H1 (cell line): ENCODE results near the gene C1orf50. TPM values are rescaled to one million over a fixed set of nuclear protein-coding genes. Genes with fewer than 3 reads are reported as not detected.

Experiments used
- CTCF ChIA-PET: fragments of 300-600 bp; sonication (Branson Sonifier 250); formaldehyde crosslinking; loops from one replicate; lab custom pipeline; 2021; ENCODE audit not compliant: partially characterized antibody; lab: Charles Lee
- POLR2A ChIA-PET: fragments of 300-600 bp; sonication (Branson Sonifier 250); formaldehyde crosslinking; loops from one replicate; lab custom pipeline; 2021; ENCODE audit warnings: inconsistent platforms; ENCODE audit not compliant: partially characterized antibody; lab: Charles Lee
- DNase-seq, 2 experiments: peaks; one replicate each; pipeline versions ENCODE4 v3.0.0 to v3.0.0-alpha.2; 2010 to 2022; ENCODE audit warnings: low spot score in 2 of 2, low read depth in 1 of 2, mixed read lengths in 1 of 2
- FAIRE-seq: peaks from 2 replicates; lab custom pipeline; 2011; peaks lifted over from hg19 to GRCh38; lab: Jason Lieb, UNC
- H2AFZ ChIP-seq: 2 replicates; pipeline ENCODE4 v1.8.1; 2012; ENCODE audit warnings: low read length, inconsistent platforms
- H2AK5ac ChIP-seq: 2 replicates; pipeline ENCODE4 v1.6.1; 2013; ENCODE audit warnings: low read depth, low read length
- H2BK120ac ChIP-seq: replicated peaks from 2 replicates; pipeline ENCODE3; 2013; ENCODE audit warnings: low read depth, low read length, inconsistent platforms
- H2BK12ac ChIP-seq: 2 replicates; pipeline ENCODE4 v1.6.1; 2013; ENCODE audit warnings: low read depth, low read length
- H2BK15ac ChIP-seq: 2 replicates; pipeline ENCODE4 v1.6.1; 2013; ENCODE audit warnings: low read length
- H2BK20ac ChIP-seq: 2 replicates; pipeline ENCODE4 v1.6.1; 2013; ENCODE audit warnings: low read length
- H2BK5ac ChIP-seq: 2 replicates; pipeline ENCODE4 v1.6.1; 2013; ENCODE audit warnings: low read depth, low read length
- H3K14ac ChIP-seq: 2 replicates; pipeline ENCODE4 v1.6.1; 2013; ENCODE audit warnings: inconsistent platforms; ENCODE audit not compliant: insufficient read length
- H3K18ac ChIP-seq: 2 replicates; pipeline ENCODE4 v1.6.1; 2013; ENCODE audit warnings: low read length; ENCODE audit errors: extremely low read depth
- H3K23ac ChIP-seq: 2 replicates; pipeline ENCODE4 v1.6.1; 2013; ENCODE audit warnings: inconsistent platforms; ENCODE audit not compliant: insufficient read length
- H3K23me2 ChIP-seq: 2 replicates; pipeline ENCODE4 v1.6.1; 2013; ENCODE audit warnings: low read depth, low read length
- H3K27ac ChIP-seq: 2 replicates; pipeline ENCODE4 v1.6.1; 2011; ENCODE audit warnings: low read depth, low read length, inconsistent platforms
- H3K27me3 ChIP-seq, 4 experiments: replicated peaks in 1 of 4; 1 replicate in 1 of 4; 2 replicates in 3 of 4; pipeline versions ENCODE4 v1.6.1 to v1.8.1; 2011 to 2013; ENCODE audit warnings: low read length in 3 of 4, mild to moderate bottlenecking in 3 of 4, inconsistent platforms in 2 of 4, mixed read lengths in 2 of 4, moderate library complexity in 1 of 4; ENCODE audit not compliant: control insufficient read depth in 3 of 4, insufficient read depth in 3 of 4; ENCODE audit errors: extremely low read depth in 1 of 4
- H3K36me3 ChIP-seq, 4 experiments: 2 replicates each; pipeline versions ENCODE4 v1.6.1 to v1.8.1; 2011 to 2013; ENCODE audit warnings: mild to moderate bottlenecking in 4 of 4, low read length in 3 of 4, moderate library complexity in 2 of 4, control low read depth in 1 of 4, inconsistent platforms in 1 of 4; ENCODE audit not compliant: insufficient read depth in 4 of 4, control insufficient read depth in 2 of 4
- H3K4ac ChIP-seq: replicated peaks from 2 replicates; pipeline ENCODE3; 2013; ENCODE audit warnings: low read length, low read depth, mixed read lengths, inconsistent platforms; ENCODE audit not compliant: insufficient read length
- H3K4me1 ChIP-seq, 4 experiments: replicated peaks in 1 of 4; 1 replicate in 1 of 4; 2 replicates in 3 of 4; pipeline versions ENCODE4 v1.6.1 to v1.8.1; 2011 to 2013; ENCODE audit warnings: low read length in 3 of 4, inconsistent platforms in 2 of 4, mixed read lengths in 1 of 4; ENCODE audit not compliant: insufficient read depth in 4 of 4, control insufficient read depth in 3 of 4
- H3K4me2 ChIP-seq, 2 experiments: 2 replicates each; pipeline versions ENCODE4 v1.6.1 to v1.8.1; 2011 to 2013; ENCODE audit warnings: low read depth in 2 of 2, low read length in 2 of 2, control low read depth in 1 of 2, inconsistent platforms in 1 of 2, mild to moderate bottlenecking in 1 of 2; ENCODE audit not compliant: insufficient read depth in 1 of 2
- H3K4me3 ChIP-seq, 4 experiments: fragments of 200-600, 300-600 bp in 1 of 4; sonication (generic), shearing (Covaris generic), sonication (Bioruptor Twin) in 1 of 4; 2 replicates each; pipeline versions ENCODE4 v1.5.1 to v1.8.1; 2011 to 2016; ENCODE audit warnings: low read length in 4 of 4, low read depth in 3 of 4, control low read depth in 2 of 4, inconsistent platforms in 2 of 4, mild to moderate bottlenecking in 2 of 4, mixed read lengths in 1 of 4, moderate library complexity in 1 of 4; ENCODE audit not compliant: insufficient read depth in 2 of 4; ENCODE audit errors: extremely low read depth in 1 of 4
- H3K56ac ChIP-seq: replicated peaks from 2 replicates; pipeline ENCODE3; 2013; ENCODE audit warnings: low read depth, mild to moderate bottlenecking, mixed read lengths, low read length, inconsistent platforms; ENCODE audit not compliant: insufficient read length
- H3K79me1 ChIP-seq: 2 replicates; pipeline ENCODE4 v1.6.1; 2013; ENCODE audit warnings: low read depth, low read length, control low read depth
- H3K79me2 ChIP-seq, 2 experiments: 2 replicates each; pipeline versions ENCODE4 v1.6.1 to v1.8.1; 2012 to 2013; ENCODE audit warnings: low read length in 2 of 2, mild to moderate bottlenecking in 2 of 2, inconsistent platforms in 1 of 2; ENCODE audit not compliant: insufficient read depth in 2 of 2, control insufficient read depth in 1 of 2
- H3K9ac ChIP-seq, 4 experiments: replicated peaks in 1 of 4; 1 replicate in 1 of 4; 2 replicates in 3 of 4; pipeline versions ENCODE4 v1.6.1 to v1.8.1; 2011 to 2013; ENCODE audit warnings: low read depth in 3 of 4, low read length in 3 of 4, control low read depth in 2 of 4, mild to moderate bottlenecking in 2 of 4, moderate library complexity in 2 of 4, inconsistent platforms in 1 of 4; ENCODE audit errors: extremely low read depth in 1 of 4
- H3K9me3 ChIP-seq, 2 experiments: 2 replicates each; pipeline versions ENCODE4 v1.6.1 to v1.8.1; 2012 to 2013; ENCODE audit warnings: mild to moderate bottlenecking in 2 of 2, moderate library complexity in 2 of 2, control low read depth in 1 of 2, inconsistent platforms in 1 of 2, low read depth in 1 of 2, low read length in 1 of 2, mixed read lengths in 1 of 2; ENCODE audit not compliant: insufficient read depth in 2 of 2
- H4K20me1 ChIP-seq, 2 experiments: replicated peaks in 1 of 2; 2 replicates each; pipeline versions ENCODE3 to v1.8.1; 2011 to 2013; ENCODE audit warnings: inconsistent platforms in 2 of 2, low read length in 2 of 2, mild to moderate bottlenecking in 1 of 2; ENCODE audit not compliant: insufficient read depth in 2 of 2, control insufficient read depth in 1 of 2
- H4K5ac ChIP-seq: 2 replicates; pipeline ENCODE4 v1.6.1; 2013; ENCODE audit warnings: low read length, low read depth, mixed read lengths, inconsistent platforms; ENCODE audit not compliant: insufficient read length
- H4K8ac ChIP-seq: 2 replicates; pipeline ENCODE4 v1.8.0; 2013; ENCODE audit warnings: mild to moderate bottlenecking, moderate library complexity, low read length, inconsistent platforms; ENCODE audit not compliant: insufficient read depth; ENCODE audit errors: extremely low read depth
- H4K91ac ChIP-seq: replicated peaks from 2 replicates; pipeline ENCODE3; 2013; ENCODE audit warnings: low read length, mixed read lengths, inconsistent platforms; ENCODE audit not compliant: insufficient read length
- CREB1 ChIP-seq: IDR thresholded peaks from 2 replicates; pipeline ENCODE4 v1.6.1; 2012; ENCODE audit warnings: inconsistent platforms
- HDAC6 ChIP-seq: IDR thresholded peaks from one replicate; pipeline ENCODE4 v1.7.1; 2012; ENCODE audit warnings: low read depth, mild to moderate bottlenecking, inconsistent platforms, low read length, moderate library complexity
- KDM4A ChIP-seq: IDR thresholded peaks from one replicate; pipeline ENCODE4 v1.7.1; 2012; ENCODE audit warnings: low read depth, mild to moderate bottlenecking, moderate library complexity, low read length, inconsistent platforms; ENCODE audit not compliant: severe bottlenecking
- KDM5A ChIP-seq: fragments of 200-600 bp; IDR thresholded peaks from 2 replicates; pipeline ENCODE4 v1.7.1; 2012; ENCODE audit warnings: mild to moderate bottlenecking, low read length, inconsistent platforms, mixed read lengths
- RXRA ChIP-seq: IDR thresholded peaks from 2 replicates; pipeline ENCODE4 v1.6.1; 2011; ENCODE audit warnings: low read depth, mild to moderate bottlenecking, low read length, moderate library complexity; ENCODE audit not compliant: insufficient read depth
- SIN3A ChIP-seq, 2 experiments: IDR thresholded peaks in 1 of 2; conservative IDR thresholded peaks in 1 of 2; 2 replicates each; pipeline ENCODE4 v1.6.1; 2011 to 2012; ENCODE audit warnings: low read length in 2 of 2, improper control_type of control experiment in 1 of 2, low read depth in 1 of 2, mild to moderate bottlenecking in 1 of 2
- TEAD4 ChIP-seq: IDR thresholded peaks from 2 replicates; pipeline ENCODE4 v1.6.1; 2012; ENCODE audit warnings: low read depth, low read length, inconsistent platforms, mixed read lengths
- WGBS, 2 experiments: shearing (Covaris generic) in 1 of 2; methylation state at CpG; one replicate each; pipeline versions ENCODE4 v1.1.6 to v1.1.7; 2013 to 2015; ENCODE audit warnings: low lambda C conversion rate in 2 of 2, mixed read lengths in 2 of 2, inconsistent platforms in 1 of 2, low coverage in 1 of 2, missing lambda C conversion rate in 1 of 2; ENCODE audit not compliant: insufficient replicate concordance in 2 of 2, insufficient coverage in 1 of 2, insufficient read length in 1 of 2; ENCODE audit errors: extremely low coverage in 1 of 2, missing lambda C conversion rate in 1 of 2; 5-methylcytosine and 5-hydroxymethylcytosine counted together
- polyA plus RNA-seq, 7 experiments: library from polyadenylated mRNA; depleted of rRNA in 3 of 7; stranded (reverse) in 5 of 7; unstranded in 2 of 7; fragments of >200 nt in 5 of 7; fragments of 200-250 nt in 2 of 7; gene quantifications; 1 replicate in 5 of 7; 2 replicates in 1 of 7; 4 replicates in 1 of 7; pipeline versions ENCODE4 v1.2.1 to v1.2.3, GENCODE V29; 2011 to 2013; ENCODE audit warnings: missing spikeins in 2 of 7, mixed read lengths in 2 of 7
- total RNA-seq: library from RNA; stranded (reverse); fragmentation: NEBNext Ultra II Directional; extraction: Animal tissue kit (Norgen Biotek cat#: 25700); gene quantifications from 2 replicates; pipeline ENCODE4 v1.2.1, GENCODE V29; 2021
- TF ChIP-seq, protein P1 (sequence below): IDR thresholded peaks from 2 replicates; pipeline ENCODE4 v1.6.1; 2011; ENCODE audit warnings: low read length, improper control_type of control experiment

Gene C1orf50
- total and polyA plus RNA-seq, 2 of the 8 experiments (the other 6 are each of a cell fraction or from before 2014, with no cell fraction given), result 3.2 to 7.1 TPM

DNA sequence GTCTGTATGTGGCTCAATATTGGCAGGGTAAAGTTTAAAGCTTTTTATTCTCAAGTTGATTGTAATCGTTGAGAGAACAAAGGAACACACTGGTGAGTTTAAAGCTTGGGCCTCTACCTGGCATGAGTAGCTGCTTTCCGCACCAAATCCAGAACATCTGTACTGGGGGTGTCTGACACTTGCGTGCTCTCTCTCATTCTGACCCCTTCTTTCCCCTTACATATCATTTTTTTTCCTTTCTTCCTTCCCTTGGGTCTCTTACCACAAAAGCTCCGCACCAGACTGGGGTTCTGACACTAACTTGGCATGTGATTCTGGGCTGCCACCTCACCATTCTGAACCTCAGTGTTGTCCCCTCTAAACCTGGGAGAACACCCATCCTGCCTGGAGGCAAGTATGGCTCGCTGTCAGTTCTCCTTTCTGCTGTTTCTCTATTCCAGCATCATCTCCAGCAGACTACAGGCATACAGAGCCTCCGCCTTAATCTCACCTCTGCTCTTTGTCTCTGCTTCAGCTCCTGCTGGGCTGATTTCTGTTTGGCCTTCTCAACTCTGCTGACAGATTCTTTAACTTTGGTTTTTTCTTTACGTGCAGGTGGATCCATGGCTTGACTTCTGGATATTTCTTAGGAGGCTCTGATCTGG, 49.0 kb downstream of the C1orf50 start:
- Histone ChIP-seq H3K36me3 (no peaks in the 10 kb centered on the region; a peak in 1 of 8 replicates), H3K4me3 (peak overlapping the region; percentile 60 to 81 (median 69)), H2BK20ac (no peak overlapping the region), H4K20me1 (peaks cover 0 to 2% of the 10 kb centered on the region in 2 experiments), H3K79me2 (no peaks in the 10 kb centered on the region), H2AK5ac (no peak overlapping the region), H3K4ac (no peak overlapping the region), H2BK12ac (no peak overlapping the region), H3K9ac (peak overlapping the region in 2 of 4 experiments; percentile 2 to 68; a peak in 2 of 7 replicates), H2BK15ac (no peak overlapping the region), H3K79me1 (no peaks in the 10 kb centered on the region; the same call in 1 of the 2 replicates), H4K91ac (no peak overlapping the region), H3K56ac (no peak overlapping the region), H2BK120ac (no peak overlapping the region), H4K8ac (no peak overlapping the region), H3K27me3 (no peaks in the 10 kb centered on the region), H3K23ac (no peak overlapping the region), H3K9me3 (no peaks in the 10 kb centered on the region), H3K4me1 (peaks cover 3 to 10% (median 5%) of the 10 kb centered on the region in 4 experiments; a peak in 6 of 7 replicates), H3K18ac (peak overlapping the region; percentile 48; the same call in 1 of the 2 replicates), H4K5ac (no peak overlapping the region), H2AFZ (no peak overlapping the region), H3K14ac (no peak overlapping the region), H3K27ac (peak overlapping the region; percentile 28; the same call in 1 of the 2 replicates)
- WGBS, 2 experiments, result 52% methylated on average over 7 of the region's 7 CpGs; no CpG with 5 or more reads in 1 of the 2 experiments
- DNase-seq (peak in 1 of 2 experiments; percentile 47), FAIRE-seq (no peak)
- CTCF ChIA-PET, result interaction anchor here (0.8 to 1.6 kb wide), 5 partner anchors 20 to 50 kb away, joined by 3 to 7 read pairs (median 5); partner anchors contain the start of genes C1orf50, P3H1 and ZNF691
- POLR2A ChIA-PET, result interaction anchor here (0.6 to 3.8 kb wide), 18 partner anchors 9 to 552 kb away, joined by 3 to 17 read pairs (median 4); partner anchors contain the start of genes ELOVL1 and ZNF691
- TF ChIP-seq KDM5A (no peak), RXRA (no peak), KDM4A (no peak), TEAD4 (no peak), HDAC6 (no peak), CREB1 (no peak), SIN3A (conservative IDR thresholded peaks at IDR 0.05 in 1 of 2, IDR thresholded peaks at IDR 0.05 in 1 of 2; ENCODE audit: low read depth in 1 of 2, low read length in 2 of 2) (peak in 1 of 2 experiments; percentile 12; a peak in 1 of 4 replicates)
- TF ChIP-seq, protein P1, sequence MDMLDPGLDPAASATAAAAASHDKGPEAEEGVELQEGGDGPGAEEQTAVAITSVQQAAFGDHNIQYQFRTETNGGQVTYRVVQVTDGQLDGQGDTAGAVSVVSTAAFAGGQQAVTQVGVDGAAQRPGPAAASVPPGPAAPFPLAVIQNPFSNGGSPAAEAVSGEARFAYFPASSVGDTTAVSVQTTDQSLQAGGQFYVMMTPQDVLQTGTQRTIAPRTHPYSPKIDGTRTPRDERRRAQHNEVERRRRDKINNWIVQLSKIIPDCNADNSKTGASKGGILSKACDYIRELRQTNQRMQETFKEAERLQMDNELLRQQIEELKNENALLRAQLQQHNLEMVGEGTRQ, result no peak
- TF ChIP-seq, all 59 proteins: peak for 1
- H2BK5ac ChIP-seq, result peak overlapping the region; percentile 36; the same call in 1 of the 2 replicates
- H3K23me2 ChIP-seq, result peaks cover 6% of the 10 kb centered on the region; the same call in 1 of the 2 replicates
- peak overlapping the region; percentile 74 to 83 for H3K4me2 ChIP-seq
